HG03108 (cell line): ENCODE data around the gene CFHR1.

ENCODE experiments used
- ATAC-seq: cut with Tn5 transposase; IDR thresholded peaks from one replicate; pipeline ENCODE4 v1.9.1; 2021; ENCODE audit warnings: moderate library complexity; ENCODE audit not compliant: unreplicated experiment

The CFHR1 gene

GRCh38 chr1:196875935-196876334 is 56.4 kb downstream of the CFHR1 start:
- ATAC-seq = no peak

GRCh38 chr1:196877964-196878363 is 58.4 kb downstream of the CFHR1 start:
- no peak for ATAC-seq
